ENCODE measurements around the gene KRT3.

Gene KRT3

GRCh38 chr12:52768479-52769200 lies 27.3 kb downstream of the KRT3 start:
- no peak for TF ChIP-seq CTCF (IDR thresholded peaks at IDR 0.05)

GRCh38 chr12:52767427-52767826 lies 28.5 kb downstream of the KRT3 start:
- TF ChIP-seq CTCF (IDR thresholded peaks at IDR 0.05): no peak

GRCh38 chr12:52767020-52767379 lies 28.9 kb downstream of the KRT3 start:
- no peak for TF ChIP-seq CTCF (IDR thresholded peaks at IDR 0.05)

- TF ChIP-seq CTCF (IDR thresholded peaks at IDR 0.05): no peak
Measured at GRCh38 chr12:52766351-52767019, 29.4 kb downstream of the KRT3 start.

GRCh38 chr12:52765702-52766101 lies 30.2 kb downstream of the KRT3 start:
- TF ChIP-seq CTCF (IDR thresholded peaks at IDR 0.05): no peak

- TF ChIP-seq CTCF (IDR thresholded peaks at IDR 0.05): no peak
Measured at GRCh38 chr12:52763991-52764390, 31.9 kb downstream of the KRT3 start.

- no peak for TF ChIP-seq CTCF (IDR thresholded peaks at IDR 0.05)
Measured at GRCh38 chr12:52763036-52763659, 32.8 kb downstream of the KRT3 start.

All from LNCAP (cell line).